KOPT-K1 (cell line): Measurements from ENCODE around the gene MARS1.
"Not testable (repeated sequence)": the region's sequence is repeated elsewhere in the genome, so short reads cannot be mapped to it uniquely, and the experiment has no call there.

Experiments used
- H3K27ac ChIP-seq: fragments of 200-600 bp; sonication (generic); 2 replicates; pipeline ENCODE4 v1.5.1; 2016; ENCODE audit warnings: antibody characterized with exemption, mild to moderate bottlenecking, low read depth, low read length; ENCODE audit not compliant: poor library complexity, severe bottlenecking
- H3K36me3 ChIP-seq: fragments of 200-600 bp; sonication (generic); 2 replicates; pipeline ENCODE4 v1.5.1; 2017; ENCODE audit warnings: antibody characterized with exemption, mild to moderate bottlenecking, low read length, moderate library complexity; ENCODE audit not compliant: insufficient read depth
- H3K9me3 ChIP-seq: fragments of 200-600 bp; sonication (generic); 2 replicates; pipeline ENCODE4 v1.5.1; 2017; ENCODE audit warnings: antibody characterized with exemption, low read length, mild to moderate bottlenecking; ENCODE audit not compliant: insufficient read depth, poor library complexity, severe bottlenecking

Gene MARS1

GRCh38 chr12:57548488-57548887 lies 60.6 kb downstream of the MARS1 start:
- Histone ChIP-seq H3K9me3 (no peaks in the 10 kb centered on the region), H3K36me3 (0 out of 2 replicates have a peak, but pooled peaks cover 3% of the 10 kb centered on the region), H3K27ac (no peak overlapping the region)

DNA sequence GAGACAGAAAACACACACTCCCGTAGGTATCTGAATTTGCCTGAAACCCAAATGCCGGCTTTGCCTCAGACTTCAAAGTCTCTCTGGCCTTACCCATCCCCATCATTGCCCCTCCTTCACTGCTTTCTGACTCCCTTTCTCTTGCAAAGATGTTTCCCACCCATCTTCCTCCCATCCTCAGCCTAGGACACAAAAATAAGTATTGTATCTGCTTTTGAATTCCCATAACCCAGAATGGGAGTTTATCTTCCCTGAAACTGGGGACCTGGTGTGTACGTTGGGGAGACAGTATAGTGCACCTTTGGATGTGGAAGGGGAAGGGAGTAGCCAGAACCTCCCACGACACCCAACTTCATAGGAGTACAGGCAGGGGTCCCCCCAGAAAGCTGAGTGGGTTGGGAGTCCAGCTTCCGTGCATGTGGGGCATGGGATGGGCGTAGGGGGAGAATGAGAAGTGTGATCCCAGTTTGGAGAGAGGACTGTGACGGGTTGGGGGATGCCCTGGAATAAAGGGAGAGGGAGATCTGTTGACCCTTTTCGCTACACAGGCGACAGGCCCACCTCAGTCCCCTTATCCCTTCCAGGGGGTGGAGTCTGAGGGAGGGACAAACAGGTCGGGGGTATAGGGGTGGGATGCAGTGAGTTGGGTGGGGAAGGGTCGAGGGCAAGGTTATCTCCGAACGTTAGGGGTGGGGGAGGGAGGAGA lies 61.5 kb downstream of the MARS1 start:
- no peaks in the 10 kb centered on the region for H3K9me3 ChIP-seq
- H3K27ac ChIP-seq: no peak overlapping the region
- H3K36me3 ChIP-seq: no peaks in the 10 kb centered on the region

GRCh38 chr12:57549909-57550640 lies 62.2 kb downstream of the MARS1 start, which contains the start of gene KIF5A:
Gene KIF5A, plus strand, starts transcription at chr12:57550044. Its CDS starts 228 bp downstream, at chr12:57550272.
- H3K9me3 ChIP-seq: no peaks in the 10 kb centered on the region
- H3K36me3 ChIP-seq: no peaks in the 10 kb centered on the region
- no peak within 1 kb of the TSS for H3K27ac ChIP-seq

DNA sequence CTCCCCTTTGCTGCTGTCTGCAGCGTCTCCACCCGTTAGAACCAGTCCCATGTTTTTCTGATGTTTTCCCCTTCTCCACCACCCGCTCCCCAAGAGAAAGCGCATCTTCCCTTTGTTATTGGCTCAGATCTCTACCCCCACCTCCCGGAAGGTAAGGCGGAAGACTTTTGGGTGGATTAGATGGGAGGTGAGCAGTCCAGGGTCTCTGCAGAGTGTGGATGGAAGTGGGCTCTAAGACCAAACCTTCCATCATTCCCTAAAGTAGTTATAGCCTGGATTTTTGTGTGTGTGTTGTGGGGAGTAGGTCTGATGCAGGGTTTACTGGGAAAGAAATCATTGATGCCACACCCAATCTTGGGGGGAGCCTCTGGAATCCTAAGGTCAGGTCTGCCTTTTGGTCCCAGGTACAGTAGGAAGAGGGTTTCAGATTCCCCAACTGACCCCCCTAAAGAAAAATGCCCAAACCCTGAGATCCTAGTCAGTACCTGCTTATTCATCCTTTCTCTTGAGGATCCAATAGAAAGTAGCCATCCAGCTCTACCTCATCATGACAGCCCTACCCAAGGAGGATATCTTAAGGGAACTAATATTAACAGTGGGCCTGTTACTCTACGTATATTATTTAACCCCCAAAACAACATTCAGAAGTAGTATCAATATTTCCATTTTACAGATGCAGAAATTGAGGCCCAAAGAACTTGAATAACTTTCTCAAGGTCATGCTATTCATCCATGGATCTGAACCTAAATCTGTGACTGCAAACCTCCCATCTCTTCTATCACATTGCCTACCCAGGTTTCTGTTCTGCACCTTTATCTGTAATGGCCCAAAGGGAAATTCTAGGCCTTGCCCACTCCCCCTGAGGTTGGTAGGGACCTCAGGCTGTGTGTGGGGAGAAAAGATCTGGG lies 63.0 kb downstream of the MARS1 start:
- Histone ChIP-seq H3K9me3 (no peaks in the 10 kb centered on the region), H3K27ac (no peak overlapping the region), H3K36me3 (no peaks in the 10 kb centered on the region)

- Histone ChIP-seq H3K27ac (no peak overlapping the region), H3K9me3 (no peaks in the 10 kb centered on the region), H3K36me3 (no peaks in the 10 kb centered on the region)
Observed at GRCh38 chr12:57551637-57552305, 63.9 kb downstream of the MARS1 start.

GRCh38 chr12:57552306-57552651 lies 64.4 kb downstream of the MARS1 start:
- H3K9me3 ChIP-seq: no peaks in the 10 kb centered on the region
- H3K36me3 ChIP-seq: no peaks in the 10 kb centered on the region
- no peak overlapping the region for H3K27ac ChIP-seq

DNA sequence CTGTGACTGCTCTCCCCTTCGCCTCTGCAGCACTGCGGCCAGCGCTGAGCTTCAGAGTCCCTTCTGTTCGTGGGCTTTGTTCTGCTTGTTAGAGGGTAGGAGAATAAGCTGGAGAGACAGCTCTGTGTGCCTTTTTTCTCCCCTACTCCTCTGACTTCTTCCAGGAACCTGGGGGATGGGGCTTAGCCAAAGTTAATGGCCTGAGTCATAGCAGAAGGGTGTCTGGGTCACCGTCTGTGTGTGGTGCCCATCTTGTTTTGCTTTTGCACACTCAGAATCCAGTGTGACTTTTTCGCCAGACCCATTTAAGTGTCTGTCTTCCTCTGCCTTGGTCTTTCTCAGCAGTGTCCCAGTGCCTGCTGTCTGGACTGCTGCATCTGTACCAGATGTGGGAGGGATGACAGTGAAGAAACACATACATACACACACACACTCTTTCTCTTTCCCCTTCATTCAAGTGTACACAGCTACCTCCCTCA lies 65.0 kb downstream of the MARS1 start:
- Histone ChIP-seq H3K36me3 (no peaks in the 10 kb centered on the region), H3K9me3 (no peaks in the 10 kb centered on the region), H3K27ac (no peak overlapping the region)

GRCh38 chr12:57553343-57554202 lies 65.7 kb downstream of the MARS1 start:
- H3K27ac ChIP-seq: no peak overlapping the region
- H3K36me3 ChIP-seq: no peaks in the 10 kb centered on the region
- H3K9me3 ChIP-seq: no peaks in the 10 kb centered on the region

DNA sequence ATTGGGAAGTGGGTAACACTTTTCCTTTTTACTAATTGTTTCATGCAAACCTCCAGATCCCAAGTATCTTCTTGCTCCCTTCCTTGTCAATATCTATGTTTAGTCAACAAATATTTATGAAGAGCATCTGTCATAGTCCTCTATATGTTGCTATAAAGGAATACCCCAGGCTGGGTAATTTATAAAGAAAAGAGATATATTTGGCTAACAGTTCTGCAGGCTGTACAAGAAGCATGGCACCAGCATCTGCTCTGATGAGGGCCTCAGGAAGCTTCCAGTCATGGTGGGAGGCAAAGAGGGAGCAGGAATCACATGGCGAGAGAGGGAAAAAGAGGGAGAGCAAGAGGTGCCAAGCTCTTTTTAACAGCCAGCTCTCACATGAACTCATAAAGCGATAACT lies 66.6 kb downstream of the MARS1 start:
- H3K27ac ChIP-seq: no peak overlapping the region
- H3K36me3 ChIP-seq: no peaks in the 10 kb centered on the region

DNA sequence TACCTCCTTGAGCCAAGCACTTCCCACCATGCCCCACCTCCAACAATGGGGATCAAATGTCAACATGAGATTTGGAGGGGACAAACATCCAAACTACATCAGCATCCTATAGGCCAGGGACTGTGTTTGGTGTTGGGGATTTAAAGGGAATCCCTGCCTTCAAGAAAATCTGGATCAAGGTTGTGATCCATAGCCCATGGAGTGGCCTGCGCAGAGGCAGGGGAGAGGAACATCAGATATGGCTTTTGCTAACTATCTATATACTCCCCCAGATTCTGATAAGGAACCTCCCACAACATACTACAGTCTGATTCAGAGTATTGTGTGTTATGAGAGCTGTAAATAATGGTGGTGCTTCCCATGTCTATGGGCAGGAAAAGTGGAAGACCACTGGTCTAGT lies 67.0 kb downstream of the MARS1 start:
- no peak overlapping the region for H3K27ac ChIP-seq
- no peaks in the 10 kb centered on the region for H3K36me3 ChIP-seq
- no peaks in the 10 kb centered on the region for H3K9me3 ChIP-seq

More for the DNA sequence above, 66.6 kb downstream of the MARS1 start:
- H3K9me3 ChIP-seq: no peaks in the 10 kb centered on the region

GRCh38 chr12:57558864-57559263 lies 71.0 kb downstream of the MARS1 start:
- H3K9me3 ChIP-seq: no peaks in the 10 kb centered on the region
- H3K27ac ChIP-seq: no peak overlapping the region
- H3K36me3 ChIP-seq: no peaks in the 10 kb centered on the region

DNA sequence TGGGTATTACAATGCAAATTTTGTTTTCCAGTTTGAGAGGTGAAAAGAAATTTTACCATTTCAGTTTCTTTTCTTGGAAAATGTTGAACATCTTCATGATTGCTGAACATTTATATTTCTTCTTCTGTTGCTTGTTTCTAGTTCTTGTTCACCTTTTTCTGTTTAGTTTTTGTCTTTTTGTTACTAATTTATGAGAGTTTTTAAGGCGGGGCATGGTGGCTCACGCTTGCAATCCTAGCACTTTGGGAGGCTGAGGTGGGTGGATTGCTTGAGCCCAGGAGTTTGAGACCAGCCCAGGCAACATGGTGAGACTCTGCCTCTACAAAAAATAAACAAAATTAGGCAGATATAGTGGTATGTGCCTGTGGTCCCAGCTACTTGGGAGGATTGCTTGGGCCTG lies 72.6 kb downstream of the MARS1 start:
- Histone ChIP-seq H3K36me3 (no peaks in the 10 kb centered on the region), H3K27ac (no peak overlapping the region), H3K9me3 (no peaks in the 10 kb centered on the region)

DNA sequence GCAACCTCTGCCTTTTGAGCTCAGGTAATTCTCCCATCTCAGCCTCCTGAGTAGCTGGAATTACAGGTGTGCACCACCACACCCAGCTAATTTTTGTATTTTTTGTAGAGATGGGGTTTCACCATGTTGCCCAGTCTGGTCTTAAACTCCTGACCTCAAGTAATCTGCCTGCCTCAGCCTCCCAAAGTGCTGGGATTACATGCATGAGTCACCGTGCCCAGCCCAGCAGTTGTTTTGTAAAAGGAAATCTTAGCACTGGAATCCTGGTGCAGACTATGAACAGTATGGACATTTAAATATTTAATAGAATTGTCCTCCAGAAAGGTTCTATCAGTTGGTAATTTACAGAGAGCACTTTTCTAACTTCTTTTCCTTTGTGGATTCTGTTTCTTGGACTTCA lies 73.2 kb downstream of the MARS1 start:
- not testable (repeated sequence) for H3K27ac ChIP-seq, H3K9me3 ChIP-seq, H3K36me3 ChIP-seq

GRCh38 chr12:57563358-57563757 lies 75.5 kb downstream of the MARS1 start:
- no peaks in the 10 kb centered on the region for H3K36me3 ChIP-seq
- H3K27ac ChIP-seq: no peak overlapping the region
- no peaks in the 10 kb centered on the region for H3K9me3 ChIP-seq
